GM12892 (cell line): ENCODE results near the gene NPHP4.

ENCODE experiments used
- POLR2A ChIP-seq: IDR thresholded peaks from 2 replicates; pipeline ENCODE4 v1.6.1; 2011; ENCODE audit warnings: low read depth, low read length, control low read depth
- POLR2AphosphoS5 ChIP-seq: IDR thresholded peaks from 2 replicates; pipeline ENCODE4 v1.6.1; 2011; ENCODE audit warnings: low read depth, low read length, control low read depth

DNA sequence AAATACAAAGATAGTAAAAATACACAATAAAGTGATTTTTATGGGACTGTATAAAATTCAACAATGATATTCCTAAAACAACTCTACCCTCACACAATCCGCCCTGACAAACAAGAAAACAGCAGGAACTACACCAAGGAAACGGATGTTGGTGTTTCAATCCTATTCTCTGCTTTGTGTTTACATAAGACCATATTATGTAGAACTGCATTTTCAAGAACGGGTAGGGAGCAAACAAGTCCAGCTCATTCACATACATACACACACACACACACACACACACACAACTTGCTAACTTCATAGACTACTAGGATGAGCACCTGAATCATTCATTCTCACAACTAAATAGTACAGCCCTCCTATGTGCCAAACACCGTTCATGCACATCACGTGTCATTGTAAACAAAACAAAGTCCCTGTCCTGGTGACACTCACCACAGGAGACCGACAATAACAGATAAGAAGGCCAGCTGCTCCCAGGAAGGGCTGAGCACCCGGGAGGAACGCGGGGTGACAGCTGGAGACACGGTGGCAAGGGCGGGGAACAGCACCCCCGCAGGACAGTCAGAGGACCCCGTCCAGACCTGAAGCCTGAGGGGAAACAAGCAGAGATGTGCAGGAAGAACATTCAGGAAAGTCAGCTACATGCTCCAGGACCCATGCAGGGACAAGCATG lies 43.0 kb downstream of the NPHP4 start:
- TF ChIP-seq POLR2AphosphoS5 = no peak
- no peak for TF ChIP-seq POLR2A
